Keratinocyte (primary cell): Measurements from ENCODE around the gene OR1F1.

Source experiments
- CTCF ChIP-seq, 3 experiments: IDR thresholded peaks in 1 of 3; conservative IDR thresholded peaks in 1 of 3; optimal IDR thresholded peaks in 1 of 3; 2 replicates in 2 of 3; 3 replicates in 1 of 3; pipeline versions ENCODE3 to v1.5.1; 2011; ENCODE audit warnings: low read length in 3 of 3, mild to moderate bottlenecking in 3 of 3, moderate library complexity in 2 of 3, control low read depth in 1 of 3, inconsistent platforms in 1 of 3; ENCODE audit not compliant: insufficient read depth in 2 of 3; ENCODE audit errors: extremely low read depth in 1 of 3
- EZH2 ChIP-seq: IDR thresholded peaks from one replicate; pipeline ENCODE4 v1.6.1; 2012; ENCODE audit warnings: inconsistent platforms, mild to moderate bottlenecking, low read length, moderate library complexity

- TF ChIP-seq CTCF (optimal IDR thresholded peaks at IDR 0.05 in 1 of 3, IDR thresholded peaks at IDR 0.05 in 1 of 3, conservative IDR thresholded peaks at IDR 0.05 in 1 of 3; ENCODE audit: extremely low read depth in 1 of 3, insufficient read depth in 2 of 3, low read length in 3 of 3) (no peak), EZH2 (no peak)
Observed at GRCh38 chr16:3144321-3144983, 43.6 kb upstream of the OR1F1 start.
